Fibroblast of skin of abdomen (primary cell): Measurements from ENCODE around the gene TK2. TPM values are rescaled to one million over a fixed set of nuclear protein-coding genes. Genes with fewer than 3 reads are reported as not detected.
A peak's percentile ranks its signal among the peaks of the same experiment; 100 is the strongest.
"Not testable (repeated sequence)": the region's sequence is repeated elsewhere in the genome, so short reads cannot be mapped to it uniquely, and the experiment has no call there.

Experiments
- DNase-seq: peaks from one replicate; pipeline ENCODE4 v3.0.0-alpha.2; 2013
- polyA plus RNA-seq, 2 experiments: library from polyadenylated mRNA; unstranded; fragments of 120-200 nt; gene quantifications; one replicate each; pipeline ENCODE4 v1.2.1, GENCODE V29; 2013; ENCODE audit not compliant: insufficient read length in 2 of 2

Gene TK2
- 18.9 TPM for polyA plus RNA-seq (2013, experiment 1 of 2; ENCODE audit: insufficient read length)
- polyA plus RNA-seq (2013, experiment 2 of 2; ENCODE audit: insufficient read length): 19.3 TPM

GRCh38 chr16:66549284-66550131 lies at the start of gene TK2:
Gene TK2, minus strand, starts transcription at chr16:66550122. Its CDS starts 61 bp downstream, at chr16:66550061.
- peak; percentile 73 for DNase-seq

- no peak for DNase-seq
These were observed 48.2 kb upstream of the TK2 start for GRCh38 chr16:66598111-66598510.

GRCh38 chr16:66596986-66597848 lies 47.3 kb upstream of the TK2 start:
- no peak for DNase-seq

- not testable (repeated sequence) for DNase-seq
These were observed 46.6 kb upstream of the TK2 start for GRCh38 chr16:66596559-66596958.

- no peak for DNase-seq
These were observed 44.8 kb upstream of the TK2 start for GRCh38 chr16:66594739-66595138.

GRCh38 chr16:66592814-66593213 lies 42.9 kb upstream of the TK2 start:
- DNase-seq: no peak

- no peak for DNase-seq
These were observed 42.3 kb upstream of the TK2 start for GRCh38 chr16:66592241-66592640.

- no peak for DNase-seq
These were observed 41.1 kb upstream of the TK2 start for GRCh38 chr16:66591018-66591417.

- no peak for DNase-seq
These were observed 40.4 kb upstream of the TK2 start for GRCh38 chr16:66590322-66590721.

GRCh38 chr16:66588981-66589713 lies 39.2 kb upstream of the TK2 start:
- DNase-seq: no peak

- no peak for DNase-seq
These were observed 38.1 kb upstream of the TK2 start for GRCh38 chr16:66587881-66588600.

GRCh38 chr16:66585481-66586239 lies 35.7 kb upstream of the TK2 start:
- no peak for DNase-seq

GRCh38 chr16:66581246-66581952 lies 31.5 kb upstream of the TK2 start:
- DNase-seq: no peak

- peak; percentile 79 for DNase-seq
These were observed 30.8 kb upstream of the TK2 start for GRCh38 chr16:66580605-66581209.

- no peak for DNase-seq
These were observed 29.0 kb upstream of the TK2 start, which contains the start of gene CMTM2 for GRCh38 chr16:66578651-66579531. Gene CMTM2, plus strand, starts transcription at chr16:66579463. Its CDS starts 145 bp downstream, at chr16:66579608.

GRCh38 chr16:66576296-66576695 lies 26.4 kb upstream of the TK2 start:
- DNase-seq: no peak

GRCh38 chr16:66575060-66575459 lies 25.1 kb upstream of the TK2 start:
- no peak for DNase-seq

- no peak for DNase-seq
These were observed 24.6 kb upstream of the TK2 start for GRCh38 chr16:66574531-66574930.

- DNase-seq: no peak
These were observed 24.2 kb upstream of the TK2 start for GRCh38 chr16:66574081-66574480.
